MCF 10A (cell line): Measurements from ENCODE around the gene SRCIN1. TPM values are rescaled to one million over a fixed set of nuclear protein-coding genes. Genes with fewer than 3 reads are reported as not detected.
A peak's percentile ranks its signal among the peaks of the same experiment; 100 is the strongest.

Experiments used
- BruUV-seq: library from RNA; stranded (reverse); fragments of 400-500 nt; replicated peaks from 2 replicates; lab custom pipeline; 2021; lab: Mats Ljungman, UMichigan
- CTCF ChIA-PET: fragments of 300-600 bp; sonication (Branson Sonifier 250); formaldehyde crosslinking; extraction: SDS; loops from one replicate; lab custom pipeline; 2021; ENCODE audit warnings: antibody characterized with exemption, inconsistent platforms; lab: Yijun Ruan, JAX
- POLR2A ChIA-PET: fragments of 300-600, 350-650 bp; sonication (Branson Sonifier 250); formaldehyde crosslinking; extraction: SDS; loops from one replicate; lab custom pipeline; 2020; ENCODE audit warnings: antibody characterized with exemption, inconsistent platforms; lab: Yijun Ruan, JAX
- DNase-seq: peaks from one replicate; pipeline ENCODE4 v3.0.0-alpha.2; 2018; ENCODE audit not compliant: unreplicated experiment
- H3K27ac Mint-ChIP-seq: one replicate; pipeline ENCODE4 v1.8.0; 2022; ENCODE audit warnings: mild to moderate bottlenecking, low read depth, mixed read lengths; ENCODE audit not compliant: unreplicated experiment
- H3K27me3 Mint-ChIP-seq: one replicate; pipeline ENCODE4 v1.8.0; 2022; ENCODE audit warnings: mixed read lengths; ENCODE audit not compliant: insufficient read depth, unreplicated experiment
- H3K36me3 Mint-ChIP-seq: one replicate; pipeline ENCODE4 v1.8.0; 2022; ENCODE audit warnings: mild to moderate bottlenecking, moderate library complexity, mixed read lengths; ENCODE audit not compliant: insufficient read depth, unreplicated experiment
- H3K4me1 Mint-ChIP-seq: one replicate; pipeline ENCODE4 v1.8.0; 2022; ENCODE audit warnings: mixed read lengths; ENCODE audit not compliant: insufficient read depth, unreplicated experiment
- H3K4me3 Mint-ChIP-seq: one replicate; pipeline ENCODE4 v1.8.0; 2022; ENCODE audit warnings: mild to moderate bottlenecking, moderate library complexity, mixed read lengths; ENCODE audit not compliant: unreplicated experiment
- H3K9me3 Mint-ChIP-seq: one replicate; pipeline ENCODE4 v1.8.0; 2022; ENCODE audit warnings: mixed read lengths; ENCODE audit not compliant: unreplicated experiment
- intact Hi-C: fragments of 100-400 bp; cut with micrococcal nuclease; formaldehyde crosslinking; loops from 2 replicates; pipeline ENCODE4 v1.14.1; 2022
- total RNA-seq: library from RNA; stranded (reverse); gene quantifications from 2 replicates; pipeline ENCODE4 v1.2.3, GENCODE V29; 2022
- TF ChIP-seq, protein P1 (sequence below): fragments of 200-600 bp; IDR thresholded peaks from one replicate; pipeline ENCODE4 v1.8.0; 2022; ENCODE audit warnings: antibody characterized with exemption, mild to moderate bottlenecking; ENCODE audit not compliant: unreplicated experiment

The SRCIN1 gene
- total RNA-seq, 1 experiment from 2014 or later, result 5.7 TPM

DNA sequence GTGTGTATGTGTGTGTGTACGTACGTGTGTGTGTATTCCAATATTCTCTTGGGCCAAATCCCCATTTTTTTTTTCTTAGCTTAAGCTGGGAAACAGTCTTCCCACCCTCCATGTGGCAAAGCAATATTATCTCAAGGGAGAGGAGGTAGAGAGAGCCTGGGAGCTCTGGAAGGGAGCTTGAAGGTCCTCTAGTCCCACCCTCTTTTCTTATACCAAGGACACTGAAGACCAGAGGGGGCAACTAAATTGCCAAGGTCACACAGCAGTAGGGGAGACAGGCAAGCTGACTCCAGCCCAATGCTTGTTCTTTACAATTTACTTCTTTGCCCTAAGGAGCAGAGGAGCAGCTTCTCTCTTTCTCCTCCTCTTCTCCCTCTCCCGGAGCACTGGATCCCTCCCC lies 6.8 kb downstream of the SRCIN1 start:
- CTCF ChIA-PET, result interaction anchor here (0.6 to 1.4 kb wide), 8 partner anchors 8 to 1185 kb away, joined by 3 to 5 read pairs (median 3); no protein-coding TSS in a partner anchor
- TF ChIP-seq, protein P1, sequence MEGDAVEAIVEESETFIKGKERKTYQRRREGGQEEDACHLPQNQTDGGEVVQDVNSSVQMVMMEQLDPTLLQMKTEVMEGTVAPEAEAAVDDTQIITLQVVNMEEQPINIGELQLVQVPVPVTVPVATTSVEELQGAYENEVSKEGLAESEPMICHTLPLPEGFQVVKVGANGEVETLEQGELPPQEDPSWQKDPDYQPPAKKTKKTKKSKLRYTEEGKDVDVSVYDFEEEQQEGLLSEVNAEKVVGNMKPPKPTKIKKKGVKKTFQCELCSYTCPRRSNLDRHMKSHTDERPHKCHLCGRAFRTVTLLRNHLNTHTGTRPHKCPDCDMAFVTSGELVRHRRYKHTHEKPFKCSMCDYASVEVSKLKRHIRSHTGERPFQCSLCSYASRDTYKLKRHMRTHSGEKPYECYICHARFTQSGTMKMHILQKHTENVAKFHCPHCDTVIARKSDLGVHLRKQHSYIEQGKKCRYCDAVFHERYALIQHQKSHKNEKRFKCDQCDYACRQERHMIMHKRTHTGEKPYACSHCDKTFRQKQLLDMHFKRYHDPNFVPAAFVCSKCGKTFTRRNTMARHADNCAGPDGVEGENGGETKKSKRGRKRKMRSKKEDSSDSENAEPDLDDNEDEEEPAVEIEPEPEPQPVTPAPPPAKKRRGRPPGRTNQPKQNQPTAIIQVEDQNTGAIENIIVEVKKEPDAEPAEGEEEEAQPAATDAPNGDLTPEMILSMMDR, result no peak
- peaks cover 26% of the 10 kb centered on the region for H3K27me3 Mint-ChIP-seq
- POLR2A ChIA-PET, result interaction anchor here (0.9 to 1.3 kb wide), 2 partner anchors 9 to 40 kb away, joined by 4 to 8 read pairs; no protein-coding TSS in a partner anchor
- intact Hi-C loops, result no loop called here
- no peaks in the 10 kb centered on the region for H3K4me1 Mint-ChIP-seq
- no peak overlapping the region for H3K4me3 Mint-ChIP-seq
- no peak overlapping the region for H3K27ac Mint-ChIP-seq
- no peak for DNase-seq
- BruUV-seq, result no TSS peak
- H3K9me3 Mint-ChIP-seq, result no peaks in the 10 kb centered on the region
- no peaks in the 10 kb centered on the region for H3K36me3 Mint-ChIP-seq

DNA sequence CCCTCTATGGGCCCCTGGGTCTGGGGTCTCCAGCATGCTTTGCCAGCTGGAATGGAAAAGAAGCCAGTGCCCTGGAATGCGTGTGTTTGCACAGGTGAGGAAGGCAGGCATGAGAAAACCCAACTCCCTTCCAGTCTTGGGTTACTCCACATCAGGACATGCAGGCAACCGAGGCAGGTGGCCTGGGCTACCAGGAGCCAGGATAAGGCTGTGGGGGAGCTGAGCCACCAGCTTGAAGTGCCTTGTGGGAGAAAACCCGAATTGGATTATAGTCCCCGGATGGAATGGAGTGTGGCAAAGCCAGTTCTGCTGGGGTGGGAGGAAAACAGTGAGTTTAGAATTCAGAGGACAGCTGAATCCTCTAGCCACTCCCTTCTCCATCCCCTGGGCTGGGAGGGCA lies 7.2 kb downstream of the SRCIN1 start:
- no peaks in the 10 kb centered on the region for H3K36me3 Mint-ChIP-seq
- H3K27me3 Mint-ChIP-seq, result peaks cover 22% of the 10 kb centered on the region
- H3K4me1 Mint-ChIP-seq, result no peaks in the 10 kb centered on the region
- H3K27ac Mint-ChIP-seq, result no peak overlapping the region
- TF ChIP-seq, protein P1, result no peak
- no peak overlapping the region for H3K4me3 Mint-ChIP-seq
- DNase-seq, result peak; percentile 86
- ChIA-PET POLR2A (interaction anchor here (0.9 to 1.3 kb wide), 2 partner anchors 9 to 40 kb away, joined by 4 to 8 read pairs; no protein-coding TSS in a partner anchor), CTCF (interaction anchor here (0.6 to 1.4 kb wide), 7 partner anchors 9 to 1185 kb away, joined by 3 to 5 read pairs (median 3); no protein-coding TSS in a partner anchor)
- intact Hi-C loops, result no loop called here
- no TSS peak for BruUV-seq
- H3K9me3 Mint-ChIP-seq, result no peaks in the 10 kb centered on the region

DNA sequence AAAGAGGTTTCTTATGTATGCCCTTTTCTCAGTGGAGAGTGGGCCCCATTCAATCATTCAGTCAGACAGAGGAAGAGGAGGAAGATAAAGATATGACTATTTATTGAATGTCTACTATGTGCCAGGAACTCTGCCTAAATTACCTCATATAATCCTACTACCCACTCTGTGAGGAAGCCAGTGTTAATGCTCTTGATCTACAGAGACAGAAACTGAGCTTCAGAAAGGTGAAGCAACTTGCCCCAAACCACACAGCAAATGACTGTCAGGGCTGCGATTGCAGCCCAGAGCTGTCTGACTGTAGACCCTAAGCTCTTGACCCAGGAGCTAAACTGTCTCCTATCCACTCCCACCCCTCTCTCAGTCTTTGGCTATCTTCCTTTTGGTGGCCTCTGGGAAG lies 8.4 kb downstream of the SRCIN1 start:
- POLR2A ChIA-PET, result interaction anchor here (1.1 kb wide), 1 partner anchor 38 kb away, joined by 5 read pairs; no protein-coding TSS in a partner anchor
- TF ChIP-seq, protein P1, result no peak
- Mint-ChIP-seq H3K9me3 (no peaks in the 10 kb centered on the region), H3K27me3 (peaks cover 31% of the 10 kb centered on the region), H3K36me3 (no peaks in the 10 kb centered on the region), H3K27ac (no peak overlapping the region), H3K4me3 (no peak overlapping the region), H3K4me1 (peaks cover 3% of the 10 kb centered on the region)
- CTCF ChIA-PET, result interaction anchor here (0.6 to 1.4 kb wide), 3 partner anchors 8 to 38 kb away, joined by 3 read pairs; partner anchors contain the start of gene SRCIN1
- intact Hi-C loops, result no loop called here
- DNase-seq, result no peak
- BruUV-seq, result no TSS peak

DNA sequence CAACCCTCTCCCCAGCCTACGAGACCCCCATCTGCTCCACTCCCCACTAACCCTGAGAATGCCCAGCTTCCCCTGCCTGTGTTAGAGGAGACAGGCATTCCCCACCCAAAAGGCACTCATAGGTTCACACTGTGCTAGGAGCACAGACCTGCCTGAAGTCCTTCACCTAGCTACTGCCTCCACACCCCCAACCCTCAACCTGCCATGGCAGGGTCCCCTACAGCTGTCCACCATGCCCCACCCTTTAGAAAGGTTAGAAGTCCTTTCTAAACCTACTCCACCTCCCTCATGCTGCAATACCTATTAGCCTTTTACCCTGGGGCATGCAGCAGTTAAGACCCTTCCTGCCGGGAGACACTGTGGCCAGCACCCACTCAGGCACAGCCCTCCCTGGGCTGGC lies 9.1 kb downstream of the SRCIN1 start:
- ChIA-PET POLR2A (interaction anchor here (1.1 kb wide), 1 partner anchor 37 kb away, joined by 5 read pairs; no protein-coding TSS in a partner anchor), CTCF (interaction anchor here (0.6 to 1.6 kb wide), 5 partner anchors 9 to 38 kb away, joined by 3 to 5 read pairs (median 4); partner anchors contain the start of gene SRCIN1)
- no TSS peak for BruUV-seq
- H3K27ac Mint-ChIP-seq, result peak overlapping the region; percentile 55
- intact Hi-C loops, result no loop called here
- no peak overlapping the region for H3K4me3 Mint-ChIP-seq
- no peak for DNase-seq
- H3K4me1 Mint-ChIP-seq, result peaks cover 10% of the 10 kb centered on the region
- H3K27me3 Mint-ChIP-seq, result peaks cover 31% of the 10 kb centered on the region
- TF ChIP-seq, protein P1, result no peak
- no peaks in the 10 kb centered on the region for H3K36me3 Mint-ChIP-seq
- no peaks in the 10 kb centered on the region for H3K9me3 Mint-ChIP-seq
